NCI-H1105 (cell line): ENCODE results near the gene DENND5B.
"Not testable (repeated sequence)": the region's sequence is repeated elsewhere in the genome, so short reads cannot be mapped to it uniquely, and the experiment has no call there.

Experiments used
- DNase-seq: peaks from one replicate; lab custom pipeline; 2025; lab: John Stamatoyannopoulos, UW

Gene DENND5B

GRCh38 chr12:31557707-31558106 is 33.2 kb downstream of the DENND5B start:
- DNase-seq, result no peak

- DNase-seq, result not testable (repeated sequence)
These were observed 35.5 kb downstream of the DENND5B start for GRCh38 chr12:31555466-31555865.

- DNase-seq, result not testable (repeated sequence)
These were observed 40.3 kb downstream of the DENND5B start for GRCh38 chr12:31550590-31550989.

GRCh38 chr12:31536672-31537071 is 54.3 kb downstream of the DENND5B start:
- DNase-seq, result no peak

GRCh38 chr12:31533470-31533869 is 57.5 kb downstream of the DENND5B start:
- no peak for DNase-seq

- no peak for DNase-seq
These were observed 59.0 kb downstream of the DENND5B start for GRCh38 chr12:31531893-31532292.

GRCh38 chr12:31528095-31528494 is 62.8 kb downstream of the DENND5B start:
- no peak for DNase-seq

GRCh38 chr12:31527083-31527482 is 63.9 kb downstream of the DENND5B start:
- DNase-seq, result no peak

- no peak for DNase-seq
These were observed 64.8 kb downstream of the DENND5B start for GRCh38 chr12:31526158-31526546.

- no peak for DNase-seq
These were observed 65.3 kb downstream of the DENND5B start for GRCh38 chr12:31525496-31526157.

- no peak for DNase-seq
These were observed 66.0 kb downstream of the DENND5B start for GRCh38 chr12:31524791-31525495.

GRCh38 chr12:31523306-31523705 is 67.6 kb downstream of the DENND5B start:
- DNase-seq, result no peak

GRCh38 chr12:31522607-31523006 is 68.3 kb downstream of the DENND5B start:
- no peak for DNase-seq

GRCh38 chr12:31521964-31522363 is 69.0 kb downstream of the DENND5B start:
- no peak for DNase-seq

- no peak for DNase-seq
These were observed 71.4 kb downstream of the DENND5B start for GRCh38 chr12:31519511-31519910.

- DNase-seq, result peak; percentile 65
These were observed 72.2 kb downstream of the DENND5B start for GRCh38 chr12:31518680-31519227.

- DNase-seq, result no peak
These were observed 72.9 kb downstream of the DENND5B start for GRCh38 chr12:31517994-31518393.

- no peak for DNase-seq
These were observed 74.2 kb downstream of the DENND5B start for GRCh38 chr12:31516702-31517101.

GRCh38 chr12:31514912-31515311 is 76.0 kb downstream of the DENND5B start:
- DNase-seq, result no peak

- DNase-seq, result no peak
These were observed 80.9 kb downstream of the DENND5B start for GRCh38 chr12:31510034-31510433.

- no peak for DNase-seq
These were observed 82.3 kb downstream of the DENND5B start for GRCh38 chr12:31508436-31509150.

GRCh38 chr12:31507966-31508365 is 83.0 kb downstream of the DENND5B start:
- no peak for DNase-seq
